RPMI8226 (cell line): ENCODE measurements around the gene TLE3.
A peak's percentile ranks its signal among the peaks of the same experiment; 100 is the strongest.

Experiments used
- DNase-seq: peaks from one replicate; pipeline ENCODE4 v3.0.0-alpha.2; 2015

Gene TLE3

DNA sequence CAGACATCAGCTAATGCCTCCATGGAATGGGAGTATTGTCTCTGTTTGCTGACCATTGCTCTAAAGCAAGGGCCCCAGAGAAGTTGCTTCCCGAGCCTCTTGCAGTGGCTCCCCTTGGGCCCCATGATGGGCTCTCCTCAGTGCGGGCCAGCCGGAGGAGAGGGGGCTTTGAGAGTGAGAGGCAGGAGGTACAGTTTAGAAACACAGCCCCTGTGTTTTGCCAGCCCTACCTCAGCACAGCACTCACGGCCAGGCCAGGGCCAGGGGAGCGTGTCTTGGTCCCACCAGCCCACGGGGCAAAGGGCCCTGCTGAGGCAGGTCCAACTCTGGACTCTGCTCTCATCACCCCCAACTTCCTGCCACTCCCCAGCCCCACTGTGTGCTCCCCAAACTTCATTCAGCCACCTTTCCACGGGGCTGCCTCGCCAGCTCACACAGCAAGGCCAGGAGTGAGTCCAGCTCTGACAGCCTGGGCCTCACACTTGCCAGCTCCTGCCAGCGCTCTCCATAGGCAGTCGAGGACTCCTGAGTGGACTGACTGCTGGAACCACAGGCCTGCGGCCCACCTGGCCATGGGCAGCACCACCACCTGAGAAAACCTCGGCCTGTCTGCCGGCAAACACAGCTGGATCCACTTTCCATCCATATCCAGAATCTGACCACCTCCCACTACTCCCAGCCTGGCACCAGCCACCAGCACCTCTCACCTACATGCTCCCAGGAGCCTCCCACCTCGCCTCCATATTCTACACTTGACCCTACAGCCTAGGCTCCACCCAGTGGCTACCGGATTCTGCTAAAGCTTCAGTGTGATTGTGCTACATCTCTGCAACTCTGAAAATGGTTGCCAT, 99.0 kb downstream of the TLE3 start:
- no peak for DNase-seq

DNA sequence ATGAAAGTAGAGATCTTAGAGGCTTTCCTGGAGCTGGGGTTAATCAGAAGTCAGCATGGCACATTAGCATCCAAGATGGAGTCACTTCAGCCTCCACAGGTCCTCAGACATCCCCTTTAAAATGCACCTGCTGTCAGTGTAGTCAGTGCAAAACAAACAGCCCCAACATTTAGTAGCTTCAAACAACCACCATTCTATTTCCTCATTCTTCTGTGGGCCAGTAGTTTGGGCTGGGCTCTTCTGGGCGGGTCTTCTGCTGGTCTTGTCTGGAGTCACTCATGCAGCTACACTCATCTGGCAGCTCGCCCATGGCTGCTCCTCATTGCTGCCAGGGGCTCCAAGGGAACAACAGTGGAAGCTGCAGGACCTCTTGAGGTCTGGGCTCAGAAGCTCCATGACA, 99.9 kb downstream of the TLE3 start:
- peak; percentile 52 for DNase-seq
